Ishikawa (cell line): ENCODE results near the gene UQCRC2.

ENCODE experiments used
- CEBPB ChIP-seq: IDR thresholded peaks from 2 replicates; pipeline ENCODE4 v1.6.1; 2012
- CREB1 ChIP-seq: IDR thresholded peaks from 2 replicates; pipeline ENCODE4 v1.6.1; 2012; ENCODE audit warnings: low read depth
- EGR1 ChIP-seq: IDR thresholded peaks from 2 replicates; pipeline ENCODE4 v1.6.1; 2012
- EP300 ChIP-seq: IDR thresholded peaks from 2 replicates; pipeline ENCODE4 v1.6.1; 2012; ENCODE audit warnings: borderline replicate concordance
- FOXM1 ChIP-seq: IDR thresholded peaks from 2 replicates; pipeline ENCODE4 v1.6.1; 2012; ENCODE audit warnings: low read depth, borderline replicate concordance
- MAX ChIP-seq: IDR thresholded peaks from 2 replicates; pipeline ENCODE4 v1.6.1; 2012
- NFIC ChIP-seq: IDR thresholded peaks from 2 replicates; pipeline ENCODE4 v1.6.1; 2012
- RAD21 ChIP-seq: IDR thresholded peaks from 2 replicates; pipeline ENCODE4 v1.6.1; 2012; ENCODE audit warnings: low read depth
- REST ChIP-seq: IDR thresholded peaks from 2 replicates; pipeline ENCODE4 v1.6.1; 2012; ENCODE audit warnings: low read depth, mild to moderate bottlenecking
- TAF1 ChIP-seq: IDR thresholded peaks from 2 replicates; pipeline ENCODE4 v1.6.1; 2012; ENCODE audit warnings: low read depth, mild to moderate bottlenecking
- TCF12 ChIP-seq: IDR thresholded peaks from 2 replicates; pipeline ENCODE4 v1.6.1; 2012; ENCODE audit warnings: low read depth
- TEAD4 ChIP-seq: IDR thresholded peaks from 2 replicates; pipeline ENCODE4 v1.6.1; 2012
- USF1 ChIP-seq: IDR thresholded peaks from 2 replicates; pipeline ENCODE4 v1.6.1; 2012
- YY1 ChIP-seq: IDR thresholded peaks from 2 replicates; pipeline ENCODE4 v1.6.1; 2012; ENCODE audit warnings: low read depth
- ZBTB7A ChIP-seq: IDR thresholded peaks from 2 replicates; pipeline ENCODE4 v1.6.1; 2012; ENCODE audit warnings: low read depth

Gene UQCRC2

DNA sequence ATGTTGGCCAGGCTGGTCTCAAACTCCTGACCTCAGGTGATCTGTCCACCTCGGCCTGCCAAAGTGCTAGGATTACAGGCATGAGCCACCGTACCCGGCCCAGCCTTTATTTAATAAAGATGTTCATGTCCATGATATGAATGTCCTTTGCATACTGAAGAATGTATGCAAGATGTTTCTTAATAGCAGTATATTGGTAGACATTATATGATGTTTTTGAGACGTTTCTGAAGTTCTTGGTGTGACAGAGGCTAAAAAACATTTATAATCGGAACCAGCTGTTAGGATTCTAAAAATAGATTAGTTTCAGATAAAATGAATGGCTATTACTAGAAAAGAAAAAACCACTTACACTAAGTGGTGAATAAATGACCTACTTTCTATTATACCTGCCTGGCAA is 36.0 kb downstream of the UQCRC2 start:
- TF ChIP-seq YY1, result no peak
- TF ChIP-seq TAF1, result no peak
- TF ChIP-seq EGR1, result no peak
- no peak for TF ChIP-seq MAX
- no peak for TF ChIP-seq CEBPB
- no peak for TF ChIP-seq RAD21
- no peak for TF ChIP-seq USF1

DNA sequence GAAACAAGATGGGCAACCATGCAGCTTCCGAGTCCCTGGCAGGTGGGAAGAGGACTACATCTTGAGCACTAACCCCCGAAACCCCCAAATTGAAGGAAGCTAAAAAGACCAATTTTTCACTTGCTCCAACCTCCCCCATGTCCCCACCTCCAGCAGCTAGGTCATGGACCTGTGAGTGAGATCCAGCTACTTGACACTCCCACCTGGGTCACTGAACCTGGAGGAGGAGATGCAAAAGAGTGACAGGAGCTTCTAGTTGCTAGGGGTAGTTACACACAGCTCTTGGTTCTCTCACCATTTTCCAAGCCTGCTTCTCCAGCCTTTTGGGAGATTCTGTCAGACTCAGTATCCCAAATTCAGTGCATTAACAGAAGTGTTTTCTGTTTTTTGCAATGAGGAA is 36.6 kb downstream of the UQCRC2 start:
- TF ChIP-seq EP300 (no peak), CREB1 (no peak), TCF12 (no peak), EGR1 (no peak), USF1 (no peak), YY1 (no peak)

GRCh38 chr16:21990381-21990944 is 37.3 kb downstream of the UQCRC2 start:
- TF ChIP-seq TEAD4 (no peak), USF1 (no peak), CREB1 (no peak), ZBTB7A (no peak), CEBPB (no peak)

- no peak for TF ChIP-seq RAD21
Observed at GRCh38 chr16:21991621-21992020, 38.5 kb downstream of the UQCRC2 start.

DNA sequence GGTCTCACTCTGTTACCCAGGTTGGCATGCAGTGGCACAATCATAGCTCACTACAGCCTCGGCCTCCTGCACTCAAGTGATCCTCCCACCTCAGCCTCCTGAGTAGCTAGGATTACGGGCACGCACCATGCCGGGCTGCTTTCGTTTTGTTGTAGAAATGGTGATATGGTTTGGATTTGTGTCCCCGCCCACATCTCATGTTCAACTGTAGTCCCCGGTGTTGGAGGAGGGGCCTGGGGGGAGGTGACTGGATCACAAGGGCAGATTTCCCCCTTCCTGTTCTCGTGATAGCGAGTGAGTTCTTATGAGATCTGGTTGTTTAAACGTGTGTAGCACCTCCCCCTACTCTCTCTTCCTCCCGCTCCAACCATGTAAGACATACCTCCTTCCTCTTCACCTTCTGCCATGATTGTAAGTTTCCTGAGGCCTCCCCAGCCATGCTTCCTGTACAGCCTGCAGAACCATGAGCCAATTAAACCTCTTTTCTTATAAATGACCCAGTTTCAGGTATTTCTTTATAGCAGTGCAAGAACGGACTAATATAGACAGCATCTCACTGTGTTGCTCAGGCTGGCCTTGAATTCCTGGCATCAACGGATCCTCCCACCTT is 41.8 kb downstream of the UQCRC2 start:
- no peak for TF ChIP-seq NFIC
- no peak for TF ChIP-seq TCF12
- TF ChIP-seq CREB1, result no peak
- no peak for TF ChIP-seq RAD21
- TF ChIP-seq REST, result no peak
- TF ChIP-seq YY1, result no peak
- TF ChIP-seq EGR1, result no peak
- no peak for TF ChIP-seq EP300
- no peak for TF ChIP-seq FOXM1
- no peak for TF ChIP-seq TEAD4
- no peak for TF ChIP-seq TAF1
- TF ChIP-seq USF1, result no peak
- TF ChIP-seq MAX, result no peak
- no peak for TF ChIP-seq ZBTB7A

DNA sequence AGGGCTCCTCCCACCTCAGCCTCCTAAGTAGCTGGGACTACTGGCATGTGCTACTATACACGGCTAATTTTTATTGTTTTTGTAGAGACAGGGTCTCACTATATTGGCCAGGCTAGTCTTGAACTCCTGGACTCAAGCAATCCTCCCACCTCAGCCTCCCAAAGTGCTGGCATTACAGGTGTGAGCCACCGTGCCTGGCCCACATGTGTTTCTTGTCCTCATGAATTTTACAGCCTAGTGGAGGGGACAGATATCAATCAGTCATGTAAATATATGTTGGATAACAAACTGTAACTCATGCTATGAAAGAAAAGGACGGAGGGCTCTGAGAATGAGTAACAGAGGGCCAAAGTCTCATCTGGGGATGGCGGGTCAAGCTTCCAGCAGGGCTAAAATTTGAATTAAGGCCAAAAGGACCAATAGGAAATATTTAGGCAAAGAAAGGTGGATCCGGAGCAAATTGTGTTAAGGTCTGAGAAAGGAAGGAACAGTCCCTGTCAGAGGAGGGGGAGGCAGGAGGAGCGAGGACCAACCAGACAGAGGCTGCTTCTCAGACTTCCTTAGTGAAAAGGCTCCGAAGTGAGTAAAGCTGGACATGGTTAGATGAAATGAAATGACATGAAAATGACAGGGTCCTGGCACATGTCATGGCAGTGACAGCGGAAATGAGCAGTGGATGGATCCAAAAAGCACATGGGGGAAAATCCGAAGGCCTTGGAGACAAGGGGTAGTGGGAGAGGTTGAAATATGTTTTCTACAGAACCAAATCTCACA is 43.9 kb downstream of the UQCRC2 start:
- TF ChIP-seq RAD21, result no peak
- no peak for TF ChIP-seq TAF1
- TF ChIP-seq USF1, result no peak
- no peak for TF ChIP-seq REST
- no peak for TF ChIP-seq EGR1
- TF ChIP-seq NFIC, result no peak
- no peak for TF ChIP-seq MAX
- no peak for TF ChIP-seq YY1
- TF ChIP-seq EP300, result no peak
